Upper lobe of left lung (tissue), 4 donors: Measurements from ENCODE around the gene ULK4.

ENCODE experiments used
- CTCF ChIP-seq, 6 experiments: fragments of 450-650 bp in 4 of 6; fragments of 200-600 bp in 2 of 6; sonication (generic) in 2 of 6; IDR thresholded peaks; one replicate each; pipeline ENCODE4 v1.5.1; 2016 to 2019; ENCODE audit warnings: antibody characterized with exemption in 6 of 6
- EP300 ChIP-seq, 4 donors: sonication (generic); formaldehyde crosslinking; IDR thresholded peaks; one replicate each; pipeline ENCODE4 v1.5.1; 2017; ENCODE audit warnings: antibody characterized with exemption in 4 of 4, control low read depth in 2 of 4
- POLR2A ChIP-seq, 4 donors: fragments of 450-650 bp; IDR thresholded peaks; one replicate each; pipeline ENCODE4 v1.5.1; 2016 to 2017; ENCODE audit warnings: antibody characterized with exemption in 4 of 4, mild to moderate bottlenecking in 2 of 4
- POLR2AphosphoS5 ChIP-seq, 2 donors: sonication (generic); formaldehyde crosslinking; IDR thresholded peaks; one replicate each; pipeline ENCODE4 v1.5.1; 2017; ENCODE audit warnings: antibody characterized with exemption in 2 of 2

- no peak for TF ChIP-seq POLR2AphosphoS5 (IDR thresholded peaks at IDR 0.05)
- TF ChIP-seq CTCF (IDR thresholded peaks at IDR 0.05): no peak
- no peak for TF ChIP-seq EP300 (IDR thresholded peaks at IDR 0.05)
- no peak for TF ChIP-seq POLR2A (IDR thresholded peaks at IDR 0.05)
Measured at GRCh38 chr3:41290306-41290705, 671.6 kb downstream of the ULK4 start.
